ENCODE measurements around the gene ZFPL1. TPM values are rescaled to one million over a fixed set of nuclear protein-coding genes. Genes with fewer than 3 reads are reported as not detected.

The ZFPL1 gene
- total and polyA plus RNA-seq, 10 of the 15 experiments (the other 5 are each of a cell fraction or from before 2014, with no cell fraction given) = 2.2 to 37.8 (median 27.0) TPM

- peaks cover 44% of the 10 kb centered on the region for H3K79me2 ChIP-seq (ENCODE audit: control insufficient read depth, insufficient read depth, low read length)
Measured at GRCh38 chr11:65131895-65132237, 47.8 kb downstream of the ZFPL1 start.

GRCh38 chr11:65132238-65132987 is 48.4 kb downstream of the ZFPL1 start:
- H3K27me3 ChIP-seq (replicated peaks in 1 of 2; ENCODE audit: control insufficient read depth in 2 of 2, insufficient read depth in 2 of 2, low read length in 1 of 2) = no peaks in the 10 kb centered on the region
- no peak overlapping the region for H2AFZ ChIP-seq (ENCODE audit: control insufficient read depth, low read depth, low read length)
- no peak for DNase-seq (ENCODE audit: low read depth, low spot score)
- peak overlapping the region; percentile 98 for H3K4me2 ChIP-seq (ENCODE audit: control insufficient read depth, insufficient read depth)
- RAD21 ChIA-PET (ENCODE audit: unreplicated experiment) = interaction anchor here (0.5 to 2.4 kb wide), 6 partner anchors 10 to 793 kb away, joined by 3 to 9 read pairs (median 4); partner anchors contain the start of genes CAPN1, FAU, MRPL49 and TM7SF2
- peaks cover 21% of the 10 kb centered on the region for H3K4me1 ChIP-seq (ENCODE audit: control insufficient read depth, insufficient read depth, low read length)
- peak; percentile 41 for ATAC-seq
- WGBS (ENCODE audit: insufficient coverage, insufficient replicate concordance, low lambda C conversion rate, missing lambda C conversion rate) = 0% methylated on average over 10 of the region's 10 CpGs
- peak overlapping the region; percentile 99 for H3K4me3 ChIP-seq
- no TSS peak for BruUV-seq (replicated peaks)
- SMC1A ChIA-PET (ENCODE audit: uncharacterized antibody, unreplicated experiment) = interaction anchor here (1.0 to 2.3 kb wide), 4 partner anchors 10 to 198 kb away, joined by 3 to 10 read pairs (median 5); partner anchors contain the start of genes CAPN1, FAU and MRPL49
- H3K36me3 ChIP-seq (ENCODE audit: control insufficient read depth in 2 of 2, insufficient read depth in 2 of 2, low read length in 1 of 2) = peaks cover 15 to 33% of the 10 kb centered on the region in 2 experiments
- CTCF ChIA-PET = interaction anchor here (0.6 to 6.7 kb wide), 7 partner anchors 11 to 217 kb away, joined by 3 to 40 read pairs (median 5); partner anchors contain the start of genes CAPN1, FAU, MRPL49 and ZNHIT2
- peak overlapping the region; percentile 96 for H3K9ac ChIP-seq (ENCODE audit: control insufficient read depth, insufficient read depth, low read length)
- H3K27ac ChIP-seq (ENCODE audit: control insufficient read depth, insufficient read depth) = peak overlapping the region; percentile 99
- in situ Hi-C loops (cut with MboI) = no loop called here
- no peaks in the 10 kb centered on the region for H3K9me3 ChIP-seq (replicated peaks; ENCODE audit: control insufficient read depth, insufficient read depth, low read length)
- POLR2A ChIA-PET = interaction anchor here (1.0 to 3.1 kb wide), 4 partner anchors 8 to 50 kb away, joined by 3 to 16 read pairs (median 8); partner anchors contain the start of genes FAU and MRPL49
- 0 out of 2 replicates have a peak, but pooled peaks cover 4% of the 10 kb centered on the region for H4K20me1 ChIP-seq (ENCODE audit: control insufficient read depth, insufficient read depth)
- FAIRE-seq = peak; percentile 97
- intact Hi-C loops (cut with micrococcal nuclease; ENCODE audit: unreplicated experiment) = loop anchor here (5.0 to 10.0 kb wide), 2 partner anchors 50 to 122 kb away; partner anchors contain the start of gene CAPN1
- peaks cover 44% of the 10 kb centered on the region for H3K79me2 ChIP-seq (ENCODE audit: control insufficient read depth, insufficient read depth, low read length)
- TF ChIP-seq MEF2B (IDR thresholded peaks at IDR 0.05; ENCODE audit: partially characterized antibody, poor library complexity, severe bottlenecking) (peak; percentile 16), HDAC6 (IDR thresholded peaks at IDR 0.05; ENCODE audit: unreplicated experiment) (no peak), PAX8 (IDR thresholded peaks at IDR 0.05) (no peak), SMAD1 (IDR thresholded peaks at IDR 0.05; ENCODE audit: low read depth, partially characterized antibody) (no peak), RUNX3 (IDR thresholded peaks at IDR 0.05; ENCODE audit: low read length) (peak; percentile 22; the same call in 1 of the 2 replicates), PML (IDR thresholded peaks at IDR 0.05; ENCODE audit: low read length) (peak; percentile 47; the same call in 1 of the 2 replicates), SMARCA5 (IDR thresholded peaks at IDR 0.05) (no peak), SPI1 (IDR thresholded peaks at IDR 0.05; ENCODE audit: borderline replicate concordance, insufficient read depth, low read depth, low read length) (0 out of 2 replicates have a peak, but pooled peaks have one; percentile 23), HDAC2 (IDR thresholded peaks at IDR 0.05) (no peak), HDGF (IDR thresholded peaks at IDR 0.05) (no peak), POU2F2 (IDR thresholded peaks at IDR 0.05; ENCODE audit: borderline replicate concordance, low read depth, low read length) (peak; percentile 89), IKZF2 (IDR thresholded peaks at IDR 0.05) (peak in 1 of 2 experiments; percentile 13; a peak in 1 of 4 replicates), SUPT20H (IDR thresholded peaks at IDR 0.05; ENCODE audit: borderline replicate concordance, control insufficient read depth, low read depth, low read length) (no peak), CBX3 (IDR thresholded peaks at IDR 0.05; ENCODE audit: borderline replicate concordance, low read depth) (no peak)

More at GRCh38 chr11:65131895-65132237, 47.8 kb downstream of the ZFPL1 start:
- SMC1A ChIA-PET (ENCODE audit: uncharacterized antibody, unreplicated experiment) = interaction anchor here (1.0 to 2.3 kb wide), 4 partner anchors 10 to 198 kb away, joined by 3 to 10 read pairs (median 5); partner anchors contain the start of genes CAPN1, FAU and MRPL49
- peaks cover 21% of the 10 kb centered on the region for H3K4me1 ChIP-seq (ENCODE audit: control insufficient read depth, insufficient read depth, low read length)
- intact Hi-C loops (cut with micrococcal nuclease; ENCODE audit: unreplicated experiment) = loop anchor here (5.0 to 10.0 kb wide), 2 partner anchors 50 to 123 kb away; partner anchors contain the start of gene CAPN1
- H3K4me2 ChIP-seq (ENCODE audit: control insufficient read depth, insufficient read depth) = peak overlapping the region; percentile 98
- no peaks in the 10 kb centered on the region for H3K27me3 ChIP-seq (replicated peaks in 1 of 2; ENCODE audit: control insufficient read depth in 2 of 2, insufficient read depth in 2 of 2, low read length in 1 of 2)
- FAIRE-seq (peak; percentile 54), ATAC-seq (no peak), DNase-seq (ENCODE audit: low read depth, low spot score) (no peak)
- H3K27ac ChIP-seq (ENCODE audit: control insufficient read depth, insufficient read depth) = peak overlapping the region; percentile 99
- no peak overlapping the region for H2AFZ ChIP-seq (ENCODE audit: control insufficient read depth, low read depth, low read length)
- CTCF ChIA-PET = interaction anchor here (0.6 to 6.7 kb wide), 7 partner anchors 11 to 216 kb away, joined by 3 to 40 read pairs (median 5); partner anchors contain the start of genes CAPN1, FAU, MRPL49 and ZNHIT2
- BruUV-seq (replicated peaks) = no TSS peak
- H3K36me3 ChIP-seq (ENCODE audit: control insufficient read depth in 2 of 2, insufficient read depth in 2 of 2, low read length in 1 of 2) = peaks cover 18 to 33% of the 10 kb centered on the region in 2 experiments
- no peak for TF ChIP-seq ASH2L (IDR thresholded peaks at IDR 0.05; ENCODE audit: borderline replicate concordance, low read depth)
- WGBS (ENCODE audit: insufficient coverage, insufficient replicate concordance, low lambda C conversion rate, missing lambda C conversion rate) = 1% methylated on average over 6 of the region's 6 CpGs
- no peaks in the 10 kb centered on the region for H3K9me3 ChIP-seq (replicated peaks; ENCODE audit: control insufficient read depth, insufficient read depth, low read length)
- peak overlapping the region; percentile 99 for H3K4me3 ChIP-seq
- RAD21 ChIA-PET (ENCODE audit: unreplicated experiment) = interaction anchor here (1.0 to 2.4 kb wide), 6 partner anchors 10 to 50 kb away, joined by 3 to 9 read pairs (median 4); partner anchors contain the start of genes CAPN1, FAU, MRPL49 and TM7SF2
- 0 out of 2 replicates have a peak, but pooled peaks cover 4% of the 10 kb centered on the region for H4K20me1 ChIP-seq (ENCODE audit: control insufficient read depth, insufficient read depth)
- peak overlapping the region; percentile 96 for H3K9ac ChIP-seq (ENCODE audit: control insufficient read depth, insufficient read depth, low read length)
- in situ Hi-C loops (cut with MboI) = no loop called here
- POLR2A ChIA-PET = interaction anchor here (0.6 to 2.1 kb wide), 4 partner anchors 10 to 141 kb away, joined by 3 to 16 read pairs (median 3); partner anchors contain the start of genes FAU and MRPL49

Measured in GM12878 (cell line).